ENCODE measurements around the gene EIF3D. TPM values are rescaled to one million over a fixed set of nuclear protein-coding genes. Genes with fewer than 3 reads are reported as not detected.

EIF3D gene
- total RNA-seq, 3 donors from 2014 or later = 291 to 419 (median 301) TPM

DNA sequence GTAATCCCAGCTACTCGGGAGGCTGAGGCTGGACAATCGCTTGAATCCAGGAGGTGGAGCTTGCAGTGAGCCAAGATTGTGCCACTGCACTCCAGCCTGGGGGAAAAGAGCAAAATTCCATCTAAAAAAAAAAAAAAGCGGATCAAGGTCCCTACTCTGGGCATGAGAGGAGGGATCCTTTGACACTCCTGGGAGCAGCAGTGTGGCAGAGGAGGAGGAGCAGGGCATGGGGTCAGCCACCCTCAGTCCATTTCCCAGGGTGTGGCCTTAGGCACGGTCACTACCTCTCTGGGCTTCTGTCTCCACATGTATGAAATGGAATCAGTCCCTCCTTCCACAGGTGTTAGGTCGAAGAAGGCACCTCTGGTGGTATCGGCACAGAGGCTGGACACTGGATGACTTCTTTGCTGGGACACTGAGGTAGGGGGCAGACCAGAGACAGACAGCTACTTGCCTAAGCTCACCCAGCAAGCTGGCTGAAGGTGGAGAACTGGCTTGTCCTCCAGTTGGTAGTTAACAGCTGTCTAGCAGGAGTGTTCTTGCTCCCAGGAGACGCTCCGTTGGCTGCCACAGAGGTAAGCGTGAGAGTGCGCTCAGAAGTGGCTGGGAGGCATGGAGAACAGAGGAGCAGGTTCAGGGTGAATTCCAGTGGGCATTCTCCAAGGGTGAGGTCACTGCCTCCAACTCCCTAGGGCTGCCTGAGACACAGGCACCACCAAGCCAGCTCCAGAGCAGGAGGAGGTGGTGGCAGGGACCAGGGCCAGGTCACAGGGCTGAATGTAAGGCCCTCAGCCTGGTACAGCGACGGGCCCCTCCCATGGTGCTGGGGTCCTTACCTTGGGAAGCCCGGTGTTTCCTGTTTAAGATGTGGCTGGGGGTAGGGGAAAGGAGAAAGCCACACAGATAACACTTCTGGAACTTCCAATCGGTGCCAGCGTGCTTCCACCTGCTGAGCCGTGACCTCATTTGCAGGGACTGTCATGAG is 67.0 kb downstream of the EIF3D start:
- DNase-seq (ENCODE audit: low spot score in 2 of 2) = peak; percentile 86 to 96
- Histone ChIP-seq H3K9me3 (no peaks in the 10 kb centered on the region), H3K4me3 (no peak overlapping the region), H3K27ac (peak overlapping the region; percentile 92 to 98), H3K36me3 (no peaks in the 10 kb centered on the region), H3K4me1 (peaks cover 7 to 35% of the 10 kb centered on the region in 2 donors), H3K27me3 (no peaks in the 10 kb centered on the region)
- intact Hi-C loops (cut with DNase I; ENCODE audit: low total_unique reads) = loop anchor here (5.0 kb wide), 1 partner anchor 80 kb away; no protein-coding TSS in a partner anchor
- TF ChIP-seq POLR2A (IDR thresholded peaks at IDR 0.05) (no peak), POLR2AphosphoS5 (IDR thresholded peaks at IDR 0.05) (peak; percentile 61 to 74 (median 68))

Other genes starting within 250 kb of the EIF3D start
- 100 to 1,000 TPM; 169 to 392 (median 268) TPM for gene MYH9, start 141.2 kb downstream of the EIF3D start, total RNA-seq
- 10 to 100 TPM; 52.3 to 71.1 (median 58.1) TPM for gene TXN2, start 47.5 kb downstream of the EIF3D start, total RNA-seq
- gene FOXRED2, start 22.1 kb downstream of the EIF3D start, total RNA-seq = 1 to 10 TPM; 4.9 to 9.9 (median 6.1) TPM
- not detected for gene CACNG2, start 174.6 kb upstream of the EIF3D start, total RNA-seq
- 10 to 100 TPM; 19.0 to 23.7 (median 20.6) TPM for gene IFT27, start 247.0 kb upstream of the EIF3D start, total RNA-seq